ENCODE measurements around the gene C11orf68.
"Not testable (repeated sequence)": the region's sequence is repeated elsewhere in the genome, so short reads cannot be mapped to it uniquely, and the experiment has no call there.

Gene C11orf68

GRCh38 chr11:65954771-65955170, 35.9 kb upstream of the C11orf68 start:
- H2AFZ ChIP-seq (ENCODE audit: low read length, unreplicated experiment): no peak overlapping the region
- H3K79me2 ChIP-seq (ENCODE audit: control insufficient read depth, insufficient read depth, low read length, unreplicated experiment): no peaks in the 10 kb centered on the region
- H3K4me3 ChIP-seq (ENCODE audit: low read depth, low read length): no peak overlapping the region
- no peaks in the 10 kb centered on the region for H3K4me1 ChIP-seq (ENCODE audit: control insufficient read depth, insufficient read depth, low read length, unreplicated experiment)
- H3K36me3 ChIP-seq (ENCODE audit: insufficient read depth, low read length): no peaks in the 10 kb centered on the region
- H3K27ac ChIP-seq (ENCODE audit: low read depth, low read length): no peak overlapping the region
- H3K27me3 ChIP-seq (ENCODE audit: insufficient read depth, low read length): no peaks in the 10 kb centered on the region

- Histone ChIP-seq H3K27me3 (ENCODE audit: insufficient read depth, low read length) (no peaks in the 10 kb centered on the region), H3K79me2 (ENCODE audit: control insufficient read depth, insufficient read depth, low read length, unreplicated experiment) (no peaks in the 10 kb centered on the region), H3K36me3 (ENCODE audit: insufficient read depth, low read length) (no peaks in the 10 kb centered on the region), H2AFZ (ENCODE audit: low read length, unreplicated experiment) (no peak overlapping the region), H3K4me1 (ENCODE audit: control insufficient read depth, insufficient read depth, low read length, unreplicated experiment) (no peaks in the 10 kb centered on the region), H3K27ac (ENCODE audit: low read depth, low read length) (no peak overlapping the region), H3K4me3 (ENCODE audit: low read depth, low read length) (no peak overlapping the region)
Observed at GRCh38 chr11:65953471-65953870, 34.6 kb upstream of the C11orf68 start.

- Histone ChIP-seq H3K4me3 (ENCODE audit: low read depth, low read length) (no peak overlapping the region), H2AFZ (ENCODE audit: low read length, unreplicated experiment) (no peak overlapping the region), H3K36me3 (ENCODE audit: insufficient read depth, low read length) (no peaks in the 10 kb centered on the region), H3K79me2 (ENCODE audit: control insufficient read depth, insufficient read depth, low read length, unreplicated experiment) (no peaks in the 10 kb centered on the region), H3K4me1 (ENCODE audit: control insufficient read depth, insufficient read depth, low read length, unreplicated experiment) (no peaks in the 10 kb centered on the region), H3K27ac (ENCODE audit: low read depth, low read length) (no peak overlapping the region), H3K27me3 (ENCODE audit: insufficient read depth, low read length) (no peaks in the 10 kb centered on the region)
Observed at GRCh38 chr11:65952052-65952521, 33.2 kb upstream of the C11orf68 start.

- not testable (repeated sequence) for H3K27ac ChIP-seq (ENCODE audit: low read depth, low read length); H3K4me1 ChIP-seq (ENCODE audit: control insufficient read depth, insufficient read depth, low read length, unreplicated experiment); H3K79me2 ChIP-seq (ENCODE audit: control insufficient read depth, insufficient read depth, low read length, unreplicated experiment); H3K27me3 ChIP-seq (ENCODE audit: insufficient read depth, low read length); H3K36me3 ChIP-seq (ENCODE audit: insufficient read depth, low read length); H2AFZ ChIP-seq (ENCODE audit: low read length, unreplicated experiment); H3K4me3 ChIP-seq (ENCODE audit: low read depth, low read length)
Observed at GRCh38 chr11:65951641-65952040, 32.8 kb upstream of the C11orf68 start.

- H3K4me1 ChIP-seq (ENCODE audit: control insufficient read depth, insufficient read depth, low read length, unreplicated experiment); H3K79me2 ChIP-seq (ENCODE audit: control insufficient read depth, insufficient read depth, low read length, unreplicated experiment); H3K27me3 ChIP-seq (ENCODE audit: insufficient read depth, low read length); H3K36me3 ChIP-seq (ENCODE audit: insufficient read depth, low read length); H2AFZ ChIP-seq (ENCODE audit: low read length, unreplicated experiment); H3K4me3 ChIP-seq (ENCODE audit: low read depth, low read length); H3K27ac ChIP-seq (ENCODE audit: low read depth, low read length): not testable (repeated sequence)
Observed at GRCh38 chr11:65950711-65951110, 31.8 kb upstream of the C11orf68 start.

GRCh38 chr11:65947603-65948125, 28.8 kb upstream of the C11orf68 start:
- no peak overlapping the region for H2AFZ ChIP-seq (ENCODE audit: low read length, unreplicated experiment)
- H3K27me3 ChIP-seq (ENCODE audit: insufficient read depth, low read length): no peaks in the 10 kb centered on the region
- no peaks in the 10 kb centered on the region for H3K36me3 ChIP-seq (ENCODE audit: insufficient read depth, low read length)
- no peaks in the 10 kb centered on the region for H3K79me2 ChIP-seq (ENCODE audit: control insufficient read depth, insufficient read depth, low read length, unreplicated experiment)
- no peak overlapping the region for H3K27ac ChIP-seq (ENCODE audit: low read depth, low read length)
- no peaks in the 10 kb centered on the region for H3K4me1 ChIP-seq (ENCODE audit: control insufficient read depth, insufficient read depth, low read length, unreplicated experiment)
- no peak overlapping the region for H3K4me3 ChIP-seq (ENCODE audit: low read depth, low read length)

GRCh38 chr11:65947133-65947532, 28.3 kb upstream of the C11orf68 start:
- no peaks in the 10 kb centered on the region for H3K4me1 ChIP-seq (ENCODE audit: control insufficient read depth, insufficient read depth, low read length, unreplicated experiment)
- H3K79me2 ChIP-seq (ENCODE audit: control insufficient read depth, insufficient read depth, low read length, unreplicated experiment): no peaks in the 10 kb centered on the region
- H3K27me3 ChIP-seq (ENCODE audit: insufficient read depth, low read length): no peaks in the 10 kb centered on the region
- H3K27ac ChIP-seq (ENCODE audit: low read depth, low read length): no peak overlapping the region
- no peaks in the 10 kb centered on the region for H3K36me3 ChIP-seq (ENCODE audit: insufficient read depth, low read length)
- no peak overlapping the region for H3K4me3 ChIP-seq (ENCODE audit: low read depth, low read length)
- no peak overlapping the region for H2AFZ ChIP-seq (ENCODE audit: low read length, unreplicated experiment)

- Histone ChIP-seq H2AFZ (ENCODE audit: low read length, unreplicated experiment) (no peak overlapping the region), H3K4me1 (ENCODE audit: control insufficient read depth, insufficient read depth, low read length, unreplicated experiment) (peaks cover 3% of the 10 kb centered on the region), H3K36me3 (ENCODE audit: insufficient read depth, low read length) (no peaks in the 10 kb centered on the region), H3K27ac (ENCODE audit: low read depth, low read length) (no peak overlapping the region), H3K4me3 (ENCODE audit: low read depth, low read length) (no peak overlapping the region), H3K79me2 (ENCODE audit: control insufficient read depth, insufficient read depth, low read length, unreplicated experiment) (no peaks in the 10 kb centered on the region), H3K27me3 (ENCODE audit: insufficient read depth, low read length) (no peaks in the 10 kb centered on the region)
Observed at GRCh38 chr11:65946655-65947054, 27.8 kb upstream of the C11orf68 start.

- Histone ChIP-seq H3K27ac (ENCODE audit: low read depth, low read length) (no peak overlapping the region), H3K79me2 (ENCODE audit: control insufficient read depth, insufficient read depth, low read length, unreplicated experiment) (no peaks in the 10 kb centered on the region), H3K27me3 (ENCODE audit: insufficient read depth, low read length) (no peaks in the 10 kb centered on the region), H3K4me1 (ENCODE audit: control insufficient read depth, insufficient read depth, low read length, unreplicated experiment) (peaks cover 9% of the 10 kb centered on the region), H3K4me3 (ENCODE audit: low read depth, low read length) (no peak overlapping the region), H3K36me3 (ENCODE audit: insufficient read depth, low read length) (no peaks in the 10 kb centered on the region), H2AFZ (ENCODE audit: low read length, unreplicated experiment) (no peak overlapping the region)
Observed at GRCh38 chr11:65945941-65946558, 27.2 kb upstream of the C11orf68 start.

- Histone ChIP-seq H2AFZ (ENCODE audit: low read length, unreplicated experiment) (no peak within 1 kb of the TSS), H3K27me3 (ENCODE audit: insufficient read depth, low read length) (no peaks in the 10 kb centered on the region), H3K4me1 (ENCODE audit: control insufficient read depth, insufficient read depth, low read length, unreplicated experiment) (peaks cover 12% of the 10 kb centered on the region), H3K36me3 (ENCODE audit: insufficient read depth, low read length) (no peaks in the 10 kb centered on the region), H3K79me2 (ENCODE audit: control insufficient read depth, insufficient read depth, low read length, unreplicated experiment) (no peaks in the 10 kb centered on the region), H3K4me3 (ENCODE audit: low read depth, low read length) (no peak within 1 kb of the TSS), H3K27ac (ENCODE audit: low read depth, low read length) (no peak within 1 kb of the TSS)
Observed at GRCh38 chr11:65945430-65945911, 26.6 kb upstream of the C11orf68 start, which contains the start of gene TSGA10IP. Gene TSGA10IP, plus strand, starts transcription at chr11:65945480. Its CDS starts 196 bp downstream, at chr11:65945676.

- Histone ChIP-seq H3K27ac (ENCODE audit: low read depth, low read length) (no peak overlapping the region), H3K4me1 (ENCODE audit: control insufficient read depth, insufficient read depth, low read length, unreplicated experiment) (peaks cover 12% of the 10 kb centered on the region), H3K79me2 (ENCODE audit: control insufficient read depth, insufficient read depth, low read length, unreplicated experiment) (no peaks in the 10 kb centered on the region), H3K4me3 (ENCODE audit: low read depth, low read length) (no peak overlapping the region), H2AFZ (ENCODE audit: low read length, unreplicated experiment) (no peak overlapping the region), H3K27me3 (ENCODE audit: insufficient read depth, low read length) (no peaks in the 10 kb centered on the region), H3K36me3 (ENCODE audit: insufficient read depth, low read length) (no peaks in the 10 kb centered on the region)
Observed at GRCh38 chr11:65944767-65945166, 25.9 kb upstream of the C11orf68 start.

Measured in ACC112 (cell line).